ENCODE measurements around the gene BACH2. TPM values are rescaled to one million over a fixed set of nuclear protein-coding genes. Genes with fewer than 3 reads are reported as not detected.

BACH2 gene
- total and polyA plus RNA-seq, 2 of the 4 experiments (the other 2 are of a cell fraction) = 1.3 to 1.4 TPM

GRCh38 chr6:90121982-90122381, 174.7 kb downstream of the BACH2 start:
- BruUV-seq (replicated peaks) = no TSS peak
- ATAC-seq (ENCODE audit: low read depth) (no peak), DNase-seq (peak; percentile 52)
- Histone ChIP-seq H3K4me2 (ENCODE audit: low read depth, low read length) (no peak overlapping the region), H2AK5ac (ENCODE audit: low read depth, low read length) (peak overlapping the region; percentile 3; the same call in 1 of the 2 replicates), H4K8ac (ENCODE audit: low read depth in 2 of 2, low read length in 2 of 2) (no peak overlapping the region; a peak in 1 of 4 replicates), H3K23ac (ENCODE audit: low read depth, low read length) (no peak overlapping the region), H2BK20ac (ENCODE audit: low read depth, low read length) (peak overlapping the region; percentile 37; the same call in 1 of the 2 replicates), H4K91ac (ENCODE audit: insufficient read depth, low read depth, low read length) (no peak overlapping the region), H3K56ac (ENCODE audit: extremely low read depth, insufficient read depth, low read length) (no peak overlapping the region), H3K4ac (ENCODE audit: low read depth, low read length) (peak overlapping the region; percentile 31; the same call in 1 of the 2 replicates), H4K20me1 (ENCODE audit: insufficient read depth, low read length) (no peaks in the 10 kb centered on the region), H3K9me3 (ENCODE audit: control insufficient read depth, insufficient read depth, low read length) (no peaks in the 10 kb centered on the region), H3K27ac (ENCODE audit: insufficient read depth, low read length) (no peak overlapping the region), H3K4me1 (ENCODE audit: control insufficient read depth, insufficient read depth, low read length) (peaks cover 11% of the 10 kb centered on the region), H3K36me3 (ENCODE audit: control insufficient read depth, insufficient read depth, low read length) (no peaks in the 10 kb centered on the region), H3K9me1 (ENCODE audit: insufficient read depth, low read length) (0 out of 2 replicates have a peak, but pooled peaks cover 2% of the 10 kb centered on the region), H3K27me3 (ENCODE audit: control insufficient read depth, insufficient read depth, low read length) (no peaks in the 10 kb centered on the region), H3K79me1 (ENCODE audit: low read depth in 1 of 2, low read length in 2 of 2) (no peaks in the 10 kb centered on the region), H2AK9ac (replicated peaks; ENCODE audit: low read depth, low read length, poor library complexity) (no peak overlapping the region), H2BK5ac (ENCODE audit: low read depth, low read length, poor library complexity, severe bottlenecking) (no peak overlapping the region), H2BK15ac (ENCODE audit: low read depth, low read length) (peak overlapping the region; percentile 78; the same call in 2 of the 3 replicates), H3K9ac (ENCODE audit: low read depth, low read length) (no peak overlapping the region), H3K14ac (replicated peaks; ENCODE audit: low read depth, low read length) (peak overlapping the region; percentile 39; the same call in 1 of the 2 replicates), H3K4me3 (ENCODE audit: insufficient read depth, low read depth, low read length) (no peak overlapping the region), H2AFZ (replicated peaks; ENCODE audit: low read length, poor library complexity) (peak overlapping the region; percentile 29), H3K18ac (ENCODE audit: low read depth, low read length) (no peak overlapping the region; the same call in 1 of the 2 replicates), H2BK120ac (ENCODE audit: low read depth, low read length) (0 out of 2 replicates have a peak overlapping the region, but pooled peaks have one; percentile 16), H4K5ac (ENCODE audit: low read depth, low read length) (no peak overlapping the region)
- WGBS, 2 experiments (ENCODE audit: extremely low coverage in 2 of 2, insufficient read length in 1 of 2) = no CpG with 5 or more reads among the region's 4 CpGs
- intact Hi-C loops (cut with micrococcal nuclease) = no loop called here
- ChIA-PET CTCF (interaction anchor here (1.3 kb wide), 1 partner anchor 357 kb away, joined by 6 read pairs; no protein-coding TSS in a partner anchor), POLR2A (ENCODE audit: unreplicated experiment) (no interaction called here)
- dilution Hi-C loops (cut with HindIII; ENCODE audit: low sequenced_read_pairs, unreplicated experiment) = no loop called here
- in situ Hi-C loops (cut with MboI; ENCODE audit: low sequenced_read_pairs) = no loop called here
- TF ChIP-seq CTCF (conservative IDR thresholded peaks at IDR 0.05; ENCODE audit: low read depth, low read length) (no peak), BHLHE40 (IDR thresholded peaks at IDR 0.05; ENCODE audit: low read depth, low read length) (no peak), SMC3 (IDR thresholded peaks at IDR 0.05; ENCODE audit: low read depth, low read length) (no peak), CEBPB (IDR thresholded peaks at IDR 0.05; ENCODE audit: low read depth, low read length) (no peak), ELK1 (IDR thresholded peaks at IDR 0.05; ENCODE audit: borderline replicate concordance, low read depth, low read length) (no peak), CHD1 (IDR thresholded peaks at IDR 0.05; ENCODE audit: low read depth, low read length) (no peak), RFX5 (IDR thresholded peaks at IDR 0.05; ENCODE audit: low read depth, low read length) (no peak), FOS (IDR thresholded peaks at IDR 0.05; ENCODE audit: low read depth, low read length) (no peak), MAZ (IDR thresholded peaks at IDR 0.05; ENCODE audit: borderline replicate concordance, low read depth, low read length) (no peak), USF2 (IDR thresholded peaks at IDR 0.05; ENCODE audit: low read depth, low read length) (no peak), NFE2L2 (IDR thresholded peaks at IDR 0.05; ENCODE audit: low read depth, low read length) (no peak), POLR2A (IDR thresholded peaks at IDR 0.05; ENCODE audit: low read depth, low read length) (no peak), MXI1 (IDR thresholded peaks at IDR 0.05; ENCODE audit: borderline replicate concordance, low read depth, low read length) (no peak)
